ENCODE results near the gene CEACAM18. TPM values are rescaled to one million over a fixed set of nuclear protein-coding genes. Genes with fewer than 3 reads are reported as not detected.

Gene CEACAM18
- not detected in 3 replicates for total RNA-seq

DNA sequence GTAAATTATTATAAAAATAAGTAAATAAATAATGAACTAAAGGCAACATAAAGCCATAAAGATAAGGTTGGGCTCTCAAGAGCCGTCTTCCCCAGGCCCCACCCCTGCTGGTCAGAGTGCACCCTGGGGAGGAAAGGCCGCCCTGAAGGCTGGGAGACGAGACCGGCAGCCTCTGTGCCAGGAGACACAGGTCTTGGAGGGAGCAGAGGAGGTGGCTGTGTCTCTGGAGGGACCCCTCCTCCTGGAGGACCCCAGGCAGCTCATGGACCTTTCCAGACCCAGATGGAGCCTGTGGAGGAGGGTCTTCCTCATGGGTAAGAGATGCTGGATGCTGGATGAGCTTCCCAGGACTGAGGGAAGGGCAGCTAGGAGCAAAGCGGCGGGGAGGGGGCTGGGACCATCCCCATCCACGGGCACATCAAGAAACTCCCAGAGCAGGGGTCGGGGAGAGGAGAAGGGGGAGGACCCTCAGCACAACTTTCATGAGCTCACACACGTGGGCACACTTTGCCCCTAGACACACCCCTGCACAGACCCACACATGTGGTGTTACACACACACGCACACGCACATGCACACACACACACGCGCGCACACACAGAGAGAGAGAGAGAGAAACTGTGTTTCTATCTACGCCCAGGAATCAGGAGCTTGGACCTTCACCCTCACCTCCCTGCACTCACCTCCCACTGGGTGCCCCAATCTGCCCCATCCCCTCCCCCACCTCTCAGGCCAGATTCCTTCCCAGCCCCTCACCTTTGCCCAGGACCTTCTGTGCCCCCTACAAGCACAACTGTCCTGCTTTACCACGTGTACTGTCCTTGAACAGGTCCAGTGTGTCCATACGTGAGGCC lies at the start of gene CEACAM18:
CEACAM18 (plus strand) TSS at position 159 of the 854 bp plus-strand sequence.
- H3K4me3 Mint-ChIP-seq: no peak within 1 kb of the TSS
- no peaks in the 10 kb centered on the region for H3K27me3 Mint-ChIP-seq (ENCODE audit: low read depth)
- H3K9me3 Mint-ChIP-seq: peaks cover 45% of the 10 kb centered on the region
- no peaks in the 10 kb centered on the region for H3K4me1 Mint-ChIP-seq
- TF ChIP-seq, protein P1, sequence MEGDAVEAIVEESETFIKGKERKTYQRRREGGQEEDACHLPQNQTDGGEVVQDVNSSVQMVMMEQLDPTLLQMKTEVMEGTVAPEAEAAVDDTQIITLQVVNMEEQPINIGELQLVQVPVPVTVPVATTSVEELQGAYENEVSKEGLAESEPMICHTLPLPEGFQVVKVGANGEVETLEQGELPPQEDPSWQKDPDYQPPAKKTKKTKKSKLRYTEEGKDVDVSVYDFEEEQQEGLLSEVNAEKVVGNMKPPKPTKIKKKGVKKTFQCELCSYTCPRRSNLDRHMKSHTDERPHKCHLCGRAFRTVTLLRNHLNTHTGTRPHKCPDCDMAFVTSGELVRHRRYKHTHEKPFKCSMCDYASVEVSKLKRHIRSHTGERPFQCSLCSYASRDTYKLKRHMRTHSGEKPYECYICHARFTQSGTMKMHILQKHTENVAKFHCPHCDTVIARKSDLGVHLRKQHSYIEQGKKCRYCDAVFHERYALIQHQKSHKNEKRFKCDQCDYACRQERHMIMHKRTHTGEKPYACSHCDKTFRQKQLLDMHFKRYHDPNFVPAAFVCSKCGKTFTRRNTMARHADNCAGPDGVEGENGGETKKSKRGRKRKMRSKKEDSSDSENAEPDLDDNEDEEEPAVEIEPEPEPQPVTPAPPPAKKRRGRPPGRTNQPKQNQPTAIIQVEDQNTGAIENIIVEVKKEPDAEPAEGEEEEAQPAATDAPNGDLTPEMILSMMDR (IDR thresholded peaks at IDR 0.05; ENCODE audit: unreplicated experiment): no peak
- peaks cover 2% of the 10 kb centered on the region for H3K36me3 Mint-ChIP-seq
- DNase-seq (ENCODE audit: low spot score in 2 of 2, unreplicated experiment in 2 of 2): no peak
- no peak within 1 kb of the TSS for H3K27ac Mint-ChIP-seq

DNA sequence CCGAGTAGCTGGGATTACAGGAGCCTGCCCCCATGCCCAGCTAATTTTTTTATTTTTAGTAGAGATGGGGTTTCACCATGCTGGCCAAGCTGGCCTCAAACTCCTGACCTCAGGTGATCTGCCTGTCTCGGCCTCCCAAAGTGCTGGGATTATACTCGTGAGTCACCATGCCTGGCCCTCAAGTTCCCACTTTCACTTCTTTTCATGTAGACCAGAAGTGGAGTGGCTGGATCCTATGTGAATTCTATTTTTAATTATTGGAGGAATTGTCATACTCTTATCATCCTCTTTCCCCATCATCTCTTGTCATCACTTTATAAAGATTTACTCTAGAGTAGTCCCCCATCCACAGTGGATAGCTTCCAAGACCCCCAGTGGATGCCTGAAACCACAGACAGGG lies 48.1 kb upstream of the CEACAM18 start:
- H3K4me3 Mint-ChIP-seq: no peak overlapping the region
- TF ChIP-seq, protein P1 (IDR thresholded peaks at IDR 0.05; ENCODE audit: unreplicated experiment): no peak
- no peaks in the 10 kb centered on the region for H3K27me3 Mint-ChIP-seq (ENCODE audit: low read depth)
- no peak overlapping the region for H3K27ac Mint-ChIP-seq
- no peak for DNase-seq (ENCODE audit: low spot score in 2 of 2, unreplicated experiment in 2 of 2)
- H3K36me3 Mint-ChIP-seq: no peaks in the 10 kb centered on the region
- no peaks in the 10 kb centered on the region for H3K4me1 Mint-ChIP-seq
- peaks cover 4% of the 10 kb centered on the region for H3K9me3 Mint-ChIP-seq

DNA sequence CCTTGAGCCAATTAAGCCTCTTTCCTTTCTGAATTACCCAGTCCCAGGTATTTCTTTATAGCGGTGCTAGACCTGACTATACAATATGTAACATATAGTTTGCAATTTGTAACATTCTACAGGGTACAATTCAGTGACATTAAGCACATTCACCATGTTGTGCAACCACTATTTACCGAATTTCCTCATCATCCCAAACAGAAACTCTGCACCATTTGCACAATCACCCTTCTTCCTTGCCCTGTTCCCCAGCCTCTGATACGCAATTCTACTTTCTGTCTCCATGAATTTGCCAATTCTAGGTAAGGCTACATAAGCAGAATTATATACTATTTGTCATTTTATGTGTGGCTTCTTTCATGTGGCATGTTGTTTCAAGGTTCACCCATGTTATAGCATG lies 47.2 kb upstream of the CEACAM18 start:
- Mint-ChIP-seq H3K27ac (no peak overlapping the region), H3K36me3 (no peaks in the 10 kb centered on the region), H3K4me3 (no peak overlapping the region), H3K4me1 (no peaks in the 10 kb centered on the region), H3K27me3 (ENCODE audit: low read depth) (no peaks in the 10 kb centered on the region), H3K9me3 (peaks cover 4% of the 10 kb centered on the region)
- TF ChIP-seq, protein P1 (IDR thresholded peaks at IDR 0.05; ENCODE audit: unreplicated experiment): no peak
- no peak for DNase-seq (ENCODE audit: low spot score in 2 of 2, unreplicated experiment in 2 of 2)

DNA sequence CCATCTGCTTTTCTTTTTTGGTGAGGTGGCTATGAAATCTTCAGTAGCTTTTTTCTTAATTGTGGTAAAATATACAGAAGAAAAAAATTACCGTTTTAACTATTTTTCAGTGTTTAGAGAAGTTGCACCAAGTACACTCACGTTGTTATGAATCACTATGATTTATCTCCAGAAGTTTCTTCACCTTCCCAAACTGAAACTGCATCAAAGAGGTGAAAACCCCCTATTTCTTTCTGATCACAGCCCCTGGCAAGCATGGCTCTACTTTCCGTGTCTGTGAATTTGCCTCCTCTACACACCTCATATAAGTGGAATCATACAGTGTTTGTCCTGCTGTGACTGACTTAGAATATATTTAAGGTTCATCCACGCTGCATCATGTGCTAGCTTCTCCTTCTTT lies 45.3 kb upstream of the CEACAM18 start:
- H3K27me3 Mint-ChIP-seq (ENCODE audit: low read depth): no peaks in the 10 kb centered on the region
- no peak overlapping the region for H3K27ac Mint-ChIP-seq
- no peaks in the 10 kb centered on the region for H3K36me3 Mint-ChIP-seq
- TF ChIP-seq, protein P1 (IDR thresholded peaks at IDR 0.05; ENCODE audit: unreplicated experiment): no peak
- no peak for DNase-seq (ENCODE audit: low spot score in 2 of 2, unreplicated experiment in 2 of 2)
- no peak overlapping the region for H3K4me3 Mint-ChIP-seq
- H3K4me1 Mint-ChIP-seq: no peaks in the 10 kb centered on the region
- H3K9me3 Mint-ChIP-seq: peaks cover 4% of the 10 kb centered on the region

DNA sequence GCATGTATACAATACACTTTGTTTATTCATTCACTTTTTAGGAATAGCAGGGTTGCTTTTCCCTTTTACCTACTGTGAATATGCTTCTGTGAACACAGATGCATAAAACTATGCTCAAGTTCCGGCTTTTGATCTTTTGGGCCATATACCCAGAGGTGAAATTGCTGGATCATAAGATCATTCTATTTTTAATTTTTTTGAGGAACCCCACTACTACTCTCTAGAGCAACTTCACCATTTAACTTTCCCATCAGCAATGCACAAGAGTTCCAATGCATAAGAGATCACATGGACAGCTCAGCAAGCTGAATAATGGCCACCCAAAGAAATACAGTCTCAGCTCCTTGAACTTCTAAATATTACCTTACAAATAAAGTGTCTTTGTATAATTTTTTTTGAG lies 43.9 kb upstream of the CEACAM18 start:
- Mint-ChIP-seq H3K27me3 (ENCODE audit: low read depth) (no peaks in the 10 kb centered on the region), H3K9me3 (no peaks in the 10 kb centered on the region), H3K4me3 (no peak overlapping the region), H3K36me3 (no peaks in the 10 kb centered on the region), H3K27ac (no peak overlapping the region), H3K4me1 (no peaks in the 10 kb centered on the region)
- TF ChIP-seq, protein P1 (IDR thresholded peaks at IDR 0.05; ENCODE audit: unreplicated experiment): no peak
- DNase-seq (ENCODE audit: low spot score in 2 of 2, unreplicated experiment in 2 of 2): no peak
